IMR-90 (cell line): ENCODE measurements around the gene SH3RF3. TPM values are rescaled to one million over a fixed set of nuclear protein-coding genes. Genes with fewer than 3 reads are reported as not detected.

Experiments
- ATAC-seq: fragments of 200-7000 bp; cut with Tn5 transposase; 2 replicates; pipeline ENCODE4 v1.9.1; 2020; ENCODE audit warnings: low read depth, mild to moderate bottlenecking, moderate library complexity
- BruUV-seq: library from RNA; stranded (reverse); fragments of 400-500 nt; replicated peaks from 2 replicates; lab custom pipeline; 2021; lab: Mats Ljungman, UMichigan
- CTCF ChIA-PET: fragments of 300-600 bp; formaldehyde crosslinking; extraction: SDS; loops from one replicate; lab custom pipeline; 2021; ENCODE audit warnings: antibody characterized with exemption; lab: Yijun Ruan, JAX
- POLR2A ChIA-PET: fragments of 300-600 bp; sonication (Branson Sonifier 250); formaldehyde crosslinking; loops from one replicate; lab custom pipeline; 2022; ENCODE audit warnings: antibody characterized with exemption; ENCODE audit not compliant: unreplicated experiment; lab: Charles Lee
- DNase-seq: peaks from one replicate; pipeline ENCODE4 v3.0.0; 2013
- H2AFZ ChIP-seq: replicated peaks from 2 replicates; pipeline ENCODE3; 2013; ENCODE audit warnings: low read length, mild to moderate bottlenecking; ENCODE audit not compliant: poor library complexity
- H2AK5ac ChIP-seq: 2 replicates; pipeline ENCODE4 v1.6.1; 2013; ENCODE audit warnings: low read depth, low read length, inconsistent platforms
- H2AK9ac ChIP-seq: replicated peaks from 2 replicates; pipeline ENCODE3; 2013; ENCODE audit warnings: mild to moderate bottlenecking, low read depth, low read length, moderate library complexity; ENCODE audit not compliant: poor library complexity
- H2BK120ac ChIP-seq: 2 replicates; pipeline ENCODE4 v1.6.1; 2013; ENCODE audit warnings: low read depth, low read length, inconsistent platforms
- H2BK15ac ChIP-seq: 3 replicates; pipeline ENCODE4 v1.6.1; 2013; ENCODE audit warnings: low read depth, low read length, inconsistent platforms
- H2BK20ac ChIP-seq: 2 replicates; pipeline ENCODE4 v1.6.1; 2013; ENCODE audit warnings: low read depth, mild to moderate bottlenecking, inconsistent platforms, low read length, moderate library complexity
- H2BK5ac ChIP-seq: 2 replicates; pipeline ENCODE4 v1.6.1; 2013; ENCODE audit warnings: mild to moderate bottlenecking, low read depth, low read length, inconsistent platforms; ENCODE audit not compliant: poor library complexity, severe bottlenecking
- H3K14ac ChIP-seq: replicated peaks from 2 replicates; pipeline ENCODE4 v1.6.1; 2013; ENCODE audit warnings: low read depth, low read length, inconsistent platforms
- H3K18ac ChIP-seq: 2 replicates; pipeline ENCODE4 v1.6.1; 2013; ENCODE audit warnings: low read depth, low read length, control low read depth
- H3K23ac ChIP-seq: 2 replicates; pipeline ENCODE4 v1.6.1; 2013; ENCODE audit warnings: low read depth, low read length, inconsistent platforms
- H3K27ac ChIP-seq: 2 replicates; pipeline ENCODE4 v1.5.1; 2013; ENCODE audit warnings: mild to moderate bottlenecking, control low read depth, low read length; ENCODE audit not compliant: insufficient read depth
- H3K27me3 ChIP-seq: 2 replicates; pipeline ENCODE4 v1.6.1; 2013; ENCODE audit warnings: low read length; ENCODE audit not compliant: control insufficient read depth, insufficient read depth
- H3K36me3 ChIP-seq: 2 replicates; pipeline ENCODE4 v1.6.1; 2013; ENCODE audit warnings: low read length, mixed read lengths; ENCODE audit not compliant: control insufficient read depth, insufficient read depth
- H3K4ac ChIP-seq: 2 replicates; pipeline ENCODE4 v1.6.1; 2013; ENCODE audit warnings: low read depth, low read length, inconsistent platforms
- H3K4me1 ChIP-seq: 2 replicates; pipeline ENCODE4 v1.6.1; 2013; ENCODE audit warnings: low read length, mixed read lengths; ENCODE audit not compliant: control insufficient read depth, insufficient read depth
- H3K4me2 ChIP-seq: 2 replicates; pipeline ENCODE4 v1.6.1; 2013; ENCODE audit warnings: low read depth, mild to moderate bottlenecking, control low read depth, low read length, moderate library complexity
- H3K4me3 ChIP-seq: 2 replicates; pipeline ENCODE4 v1.5.1; 2013; ENCODE audit warnings: low read depth, mild to moderate bottlenecking, control low read depth, low read length, moderate library complexity; ENCODE audit not compliant: insufficient read depth
- H3K56ac ChIP-seq: 2 replicates; pipeline ENCODE4 v1.6.1; 2013; ENCODE audit warnings: low read length, inconsistent platforms; ENCODE audit not compliant: insufficient read depth; ENCODE audit errors: extremely low read depth
- H3K79me1 ChIP-seq, 2 experiments: 2 replicates each; pipeline ENCODE4 v1.6.1; 2013; ENCODE audit warnings: low read length in 2 of 2, inconsistent platforms in 1 of 2, low read depth in 1 of 2
- H3K9ac ChIP-seq: 2 replicates; pipeline ENCODE4 v1.6.1; 2013; ENCODE audit warnings: low read depth, low read length, control low read depth
- H3K9me1 ChIP-seq: 2 replicates; pipeline ENCODE4 v1.6.1; 2013; ENCODE audit warnings: low read length, inconsistent platforms; ENCODE audit not compliant: insufficient read depth
- H3K9me3 ChIP-seq: 2 replicates; pipeline ENCODE4 v1.6.1; 2013; ENCODE audit warnings: low read length; ENCODE audit not compliant: control insufficient read depth, insufficient read depth
- H4K20me1 ChIP-seq: 2 replicates; pipeline ENCODE4 v1.6.1; 2013; ENCODE audit warnings: low read length, inconsistent platforms; ENCODE audit not compliant: insufficient read depth
- H4K5ac ChIP-seq: 2 replicates; pipeline ENCODE4 v1.6.1; 2013; ENCODE audit warnings: mild to moderate bottlenecking, low read depth, low read length, control low read depth
- H4K8ac ChIP-seq, 2 experiments: 2 replicates each; pipeline ENCODE4 v1.6.1; 2013; ENCODE audit warnings: low read depth in 2 of 2, low read length in 2 of 2, control low read depth in 1 of 2, inconsistent platforms in 1 of 2
- H4K91ac ChIP-seq: 2 replicates; pipeline ENCODE4 v1.6.1; 2013; ENCODE audit warnings: low read depth, low read length, inconsistent platforms; ENCODE audit not compliant: insufficient read depth
- BHLHE40 ChIP-seq: fragments of 150-350 bp; IDR thresholded peaks from 2 replicates; pipeline ENCODE4 v1.6.1; 2016; ENCODE audit warnings: mild to moderate bottlenecking, low read depth, low read length
- CEBPB ChIP-seq: IDR thresholded peaks from 2 replicates; pipeline ENCODE4 v1.6.1; 2012; ENCODE audit warnings: low read depth, low read length, improper control_type of control experiment
- CHD1 ChIP-seq: IDR thresholded peaks from 2 replicates; pipeline ENCODE4 v1.6.1; 2012; ENCODE audit warnings: low read depth, low read length, improper control_type of control experiment
- FOS ChIP-seq: fragments of 150-350 bp; IDR thresholded peaks from 2 replicates; pipeline ENCODE4 v1.6.1; 2016; ENCODE audit warnings: low read depth, low read length
- MAFK ChIP-seq: IDR thresholded peaks from 2 replicates; pipeline ENCODE4 v1.6.1; 2012; ENCODE audit warnings: low read depth, low read length, improper control_type of control experiment
- MAZ ChIP-seq: IDR thresholded peaks from 2 replicates; pipeline ENCODE4 v1.6.1; 2012; ENCODE audit warnings: low read depth, mild to moderate bottlenecking, low read length, improper control_type of control experiment, moderate library complexity, borderline replicate concordance
- MXI1 ChIP-seq: IDR thresholded peaks from 2 replicates; pipeline ENCODE4 v1.6.1; 2012; ENCODE audit warnings: low read depth, mild to moderate bottlenecking, low read length, moderate library complexity, borderline replicate concordance
- NFE2L2 ChIP-seq: fragments of 150-350 bp; IDR thresholded peaks from 2 replicates; pipeline ENCODE4 v1.6.1; 2016; ENCODE audit warnings: low read depth, mild to moderate bottlenecking, low read length
- POLR2A ChIP-seq: IDR thresholded peaks from 2 replicates; pipeline ENCODE4 v1.6.1; 2012; ENCODE audit warnings: mild to moderate bottlenecking, low read depth, low read length
- RAD21 ChIP-seq: IDR thresholded peaks from 2 replicates; pipeline ENCODE4 v1.6.1; 2012; ENCODE audit warnings: low read length, improper control_type of control experiment
- RCOR1 ChIP-seq: IDR thresholded peaks from 2 replicates; pipeline ENCODE4 v1.6.1; 2012; ENCODE audit warnings: mild to moderate bottlenecking, low read length, improper control_type of control experiment; ENCODE audit not compliant: insufficient replicate concordance
- RFX5 ChIP-seq: IDR thresholded peaks from 2 replicates; pipeline ENCODE4 v1.8.0; 2012; ENCODE audit warnings: low read depth, mild to moderate bottlenecking, low read length, moderate library complexity
- SMC3 ChIP-seq: fragments of 150-350 bp; IDR thresholded peaks from 2 replicates; pipeline ENCODE4 v1.6.1; 2016; ENCODE audit warnings: low read depth, mild to moderate bottlenecking, antibody characterized with exemption, low read length, moderate library complexity
- WGBS, 2 experiments: methylation state at CpG; one replicate each; pipeline versions ENCODE4 v1.1.5 to v1.1.7; 2013; ENCODE audit warnings: missing lambda C conversion rate in 2 of 2; ENCODE audit not compliant: insufficient read length in 1 of 2; ENCODE audit errors: extremely low coverage in 2 of 2; 5-methylcytosine and 5-hydroxymethylcytosine counted together
- dilution Hi-C: fragments of 300-500 bp; cut with HindIII; formaldehyde crosslinking; loops from one replicate; pipeline ENCODE4 v1.14.3; 2018; ENCODE audit warnings: low sequenced_read_pairs; ENCODE audit not compliant: unreplicated experiment
- in situ Hi-C: fragments of 300-500 bp; cut with MboI; formaldehyde crosslinking; loops from 3 replicates; pipeline ENCODE4 v1.14.3; 2019; ENCODE audit warnings: low sequenced_read_pairs, inconsistent platforms, mixed read lengths
- intact Hi-C: fragments of 100-400 bp; cut with micrococcal nuclease; formaldehyde crosslinking; loops from 2 replicates; pipeline ENCODE4 v1.10.0; 2022
- polyA plus RNA-seq, 3 experiments: library from polyadenylated mRNA; depleted of rRNA; stranded (reverse); fragments of >200 nt; gene quantifications; 2 replicates each; pipeline ENCODE4 v1.2.3, GENCODE V29; 2012; ENCODE audit warnings: low replicate concordance in 1 of 3
- total RNA-seq: library from RNA; depleted of rRNA; stranded (reverse); fragments of >200 nt; gene quantifications from 2 replicates; pipeline ENCODE4 v1.2.3, GENCODE V29; 2012
- TF ChIP-seq, protein P1 (sequence below): fragments of 150-350 bp; IDR thresholded peaks from 2 replicates; pipeline ENCODE4 v1.6.1; 2017; ENCODE audit warnings: mild to moderate bottlenecking, antibody characterized with exemption, low read length, low read depth
- TF ChIP-seq, protein P2 (sequence below): conservative IDR thresholded peaks from 2 replicates; pipeline ENCODE4 v1.5.1; 2012; ENCODE audit warnings: mild to moderate bottlenecking, low read depth, low read length, improper control_type of control experiment
- TF ChIP-seq, protein P3 (sequence below): fragments of 150-350 bp; IDR thresholded peaks from 2 replicates; pipeline ENCODE4 v1.6.1; 2016; ENCODE audit warnings: low read depth, mild to moderate bottlenecking, low read length, moderate library complexity, borderline replicate concordance

The SH3RF3 gene
- total and polyA plus RNA-seq, 2 of the 4 experiments (the other 2 are of a cell fraction) = 3.4 to 5.3 TPM

DNA sequence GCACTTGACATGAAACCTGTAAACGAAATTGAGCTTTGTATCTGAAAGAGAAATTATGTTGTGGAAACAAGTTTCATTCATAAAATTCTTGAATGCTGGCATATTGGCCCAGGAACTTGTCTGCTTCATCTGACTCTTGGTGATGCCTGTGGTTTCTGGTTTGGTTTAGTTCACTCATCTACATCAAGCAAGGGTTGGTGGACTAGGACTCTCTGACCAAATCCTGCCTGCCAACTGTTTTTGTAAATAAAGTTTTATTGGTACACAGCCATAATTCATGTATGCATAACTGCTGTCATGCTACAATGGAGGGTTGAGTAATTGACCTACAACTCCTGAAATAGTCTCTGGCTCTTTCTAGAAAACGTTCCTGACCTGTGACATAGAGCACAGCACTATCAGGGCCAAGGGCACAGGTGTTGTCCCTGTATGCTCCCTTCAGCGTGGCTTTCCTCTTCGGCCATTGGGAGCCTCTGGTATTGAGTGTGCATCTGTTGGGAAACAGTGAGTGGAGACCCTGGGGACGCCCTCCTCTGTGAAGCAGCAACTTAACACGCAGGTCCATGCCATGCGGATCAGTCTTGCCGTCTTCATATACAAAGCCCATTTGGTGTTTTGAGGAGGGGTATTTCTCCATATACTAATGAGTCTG is 226.3 kb downstream of the SH3RF3 start:
- H3K18ac ChIP-seq = no peak overlapping the region
- H4K8ac ChIP-seq = no peak overlapping the region
- no peak overlapping the region for H2BK120ac ChIP-seq
- no peak overlapping the region for H4K5ac ChIP-seq
- H4K91ac ChIP-seq = no peak overlapping the region
- no peak overlapping the region for H3K4ac ChIP-seq
- DNase-seq (no peak), ATAC-seq (no peak)
- H3K56ac ChIP-seq = no peak overlapping the region
- H3K27me3 ChIP-seq = no peaks in the 10 kb centered on the region
- peaks cover 6% of the 10 kb centered on the region; the same call in 1 of the 2 replicates for H3K36me3 ChIP-seq
- H2AK5ac ChIP-seq = no peak overlapping the region
- H3K79me1 ChIP-seq = peaks cover 50 to 80% of the 10 kb centered on the region in 2 experiments
- no peak overlapping the region for H3K23ac ChIP-seq
- no TSS peak for BruUV-seq
- H3K14ac ChIP-seq = no peak overlapping the region
- peaks cover 14% of the 10 kb centered on the region for H3K4me1 ChIP-seq
- H4K20me1 ChIP-seq = peaks cover 46% of the 10 kb centered on the region
- H2AK9ac ChIP-seq = no peak overlapping the region
- WGBS, 2 experiments = 100% methylated on average over 1 of the region's 8 CpGs; no CpG with 5 or more reads in 1 of the 2 experiments
- H2AFZ ChIP-seq = no peak overlapping the region
- no peak overlapping the region for H3K27ac ChIP-seq
- H3K9me3 ChIP-seq = no peaks in the 10 kb centered on the region; the same call in 1 of the 2 replicates
- dilution Hi-C loops (no loop called here), in situ Hi-C loops (no loop called here), intact Hi-C loops (no loop called here)
- H3K9ac ChIP-seq = no peak overlapping the region
- no peak overlapping the region for H2BK20ac ChIP-seq
- H3K4me2 ChIP-seq = no peak overlapping the region
- POLR2A ChIA-PET = no interaction called here
- no peak overlapping the region for H3K4me3 ChIP-seq
- CTCF ChIA-PET = no interaction called here
- H3K9me1 ChIP-seq = peaks cover 9% of the 10 kb centered on the region
- H2BK15ac ChIP-seq = no peak overlapping the region
- H2BK5ac ChIP-seq = no peak overlapping the region
- TF ChIP-seq RFX5 = no peak
- TF ChIP-seq, protein P1, sequence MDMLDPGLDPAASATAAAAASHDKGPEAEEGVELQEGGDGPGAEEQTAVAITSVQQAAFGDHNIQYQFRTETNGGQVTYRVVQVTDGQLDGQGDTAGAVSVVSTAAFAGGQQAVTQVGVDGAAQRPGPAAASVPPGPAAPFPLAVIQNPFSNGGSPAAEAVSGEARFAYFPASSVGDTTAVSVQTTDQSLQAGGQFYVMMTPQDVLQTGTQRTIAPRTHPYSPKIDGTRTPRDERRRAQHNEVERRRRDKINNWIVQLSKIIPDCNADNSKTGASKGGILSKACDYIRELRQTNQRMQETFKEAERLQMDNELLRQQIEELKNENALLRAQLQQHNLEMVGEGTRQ = no peak
- no peak for TF ChIP-seq POLR2A
- TF ChIP-seq CEBPB = no peak
- TF ChIP-seq, protein P2, sequence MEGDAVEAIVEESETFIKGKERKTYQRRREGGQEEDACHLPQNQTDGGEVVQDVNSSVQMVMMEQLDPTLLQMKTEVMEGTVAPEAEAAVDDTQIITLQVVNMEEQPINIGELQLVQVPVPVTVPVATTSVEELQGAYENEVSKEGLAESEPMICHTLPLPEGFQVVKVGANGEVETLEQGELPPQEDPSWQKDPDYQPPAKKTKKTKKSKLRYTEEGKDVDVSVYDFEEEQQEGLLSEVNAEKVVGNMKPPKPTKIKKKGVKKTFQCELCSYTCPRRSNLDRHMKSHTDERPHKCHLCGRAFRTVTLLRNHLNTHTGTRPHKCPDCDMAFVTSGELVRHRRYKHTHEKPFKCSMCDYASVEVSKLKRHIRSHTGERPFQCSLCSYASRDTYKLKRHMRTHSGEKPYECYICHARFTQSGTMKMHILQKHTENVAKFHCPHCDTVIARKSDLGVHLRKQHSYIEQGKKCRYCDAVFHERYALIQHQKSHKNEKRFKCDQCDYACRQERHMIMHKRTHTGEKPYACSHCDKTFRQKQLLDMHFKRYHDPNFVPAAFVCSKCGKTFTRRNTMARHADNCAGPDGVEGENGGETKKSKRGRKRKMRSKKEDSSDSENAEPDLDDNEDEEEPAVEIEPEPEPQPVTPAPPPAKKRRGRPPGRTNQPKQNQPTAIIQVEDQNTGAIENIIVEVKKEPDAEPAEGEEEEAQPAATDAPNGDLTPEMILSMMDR = no peak
- TF ChIP-seq BHLHE40 = no peak
- TF ChIP-seq CHD1 = no peak
- TF ChIP-seq NFE2L2 = no peak
- TF ChIP-seq MXI1 = no peak
- no peak for TF ChIP-seq MAZ
- no peak for TF ChIP-seq FOS
- TF ChIP-seq, protein P3, sequence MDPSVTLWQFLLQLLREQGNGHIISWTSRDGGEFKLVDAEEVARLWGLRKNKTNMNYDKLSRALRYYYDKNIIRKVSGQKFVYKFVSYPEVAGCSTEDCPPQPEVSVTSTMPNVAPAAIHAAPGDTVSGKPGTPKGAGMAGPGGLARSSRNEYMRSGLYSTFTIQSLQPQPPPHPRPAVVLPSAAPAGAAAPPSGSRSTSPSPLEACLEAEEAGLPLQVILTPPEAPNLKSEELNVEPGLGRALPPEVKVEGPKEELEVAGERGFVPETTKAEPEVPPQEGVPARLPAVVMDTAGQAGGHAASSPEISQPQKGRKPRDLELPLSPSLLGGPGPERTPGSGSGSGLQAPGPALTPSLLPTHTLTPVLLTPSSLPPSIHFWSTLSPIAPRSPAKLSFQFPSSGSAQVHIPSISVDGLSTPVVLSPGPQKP = no peak
- no peak for TF ChIP-seq RAD21
- TF ChIP-seq RCOR1 = no peak
- TF ChIP-seq SMC3 = no peak
- TF ChIP-seq MAFK = no peak
